Urothelium cell line (cell line): ENCODE measurements around the gene DNAJC5.
"Not testable (repeated sequence)": the region's sequence is repeated elsewhere in the genome, so short reads cannot be mapped to it uniquely, and the experiment has no call there.

ENCODE experiments used
- DNase-seq: peaks from one replicate; pipeline ENCODE4 v3.0.0; 2011; ENCODE audit warnings: low spot score, mixed read lengths
- FAIRE-seq: peaks from 2 replicates; lab custom pipeline; 2011; peaks lifted over from hg19 to GRCh38; lab: Jason Lieb, UNC

The DNAJC5 gene

DNA sequence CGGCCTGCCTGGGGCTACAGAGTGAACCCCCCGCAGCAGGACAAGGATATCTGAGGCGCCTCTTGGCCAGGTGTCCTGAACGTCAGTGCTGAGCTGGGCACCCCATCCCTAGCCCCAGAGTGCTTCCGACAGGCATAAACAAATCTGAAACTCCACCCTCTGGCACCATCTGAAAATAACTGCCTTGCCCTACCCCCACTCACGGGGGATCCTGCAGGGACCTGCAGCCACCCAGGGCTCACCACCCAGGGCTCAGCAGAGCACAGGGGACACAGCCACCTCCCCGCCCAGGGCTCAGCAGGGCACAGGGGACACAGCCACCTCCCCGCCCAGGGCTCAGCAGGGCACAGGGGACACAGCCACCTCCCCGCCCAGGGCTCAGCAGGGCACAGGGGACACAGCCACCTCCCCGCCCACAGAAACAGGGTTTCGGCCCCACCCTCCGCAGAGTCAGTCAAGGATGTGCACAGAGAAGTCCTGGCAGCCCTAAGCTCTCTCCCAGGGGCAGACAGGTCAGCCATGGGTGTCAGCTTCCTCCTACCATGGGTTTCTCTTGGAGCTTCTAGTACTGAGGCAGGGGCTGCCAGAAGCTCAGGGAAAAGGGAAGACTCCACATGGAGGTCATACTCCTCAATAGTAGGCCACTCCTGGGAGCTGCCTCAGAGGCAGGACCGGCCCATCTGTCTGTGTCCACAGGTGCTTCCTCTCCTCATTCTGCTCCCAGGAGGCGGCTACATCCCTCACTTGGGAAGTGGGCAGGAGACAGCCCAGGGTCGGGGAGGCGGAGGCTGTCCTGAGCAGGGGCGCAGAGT, 56.7 kb downstream of the DNAJC5 start:
- no peak for DNase-seq
- FAIRE-seq = no peak

- DNase-seq (no peak), FAIRE-seq (no peak)
Measured at GRCh38 chr20:63952210-63952535, 57.2 kb downstream of the DNAJC5 start.

GRCh38 chr20:63952769-63953168, 57.8 kb downstream of the DNAJC5 start:
- FAIRE-seq (no peak), DNase-seq (no peak)

DNA sequence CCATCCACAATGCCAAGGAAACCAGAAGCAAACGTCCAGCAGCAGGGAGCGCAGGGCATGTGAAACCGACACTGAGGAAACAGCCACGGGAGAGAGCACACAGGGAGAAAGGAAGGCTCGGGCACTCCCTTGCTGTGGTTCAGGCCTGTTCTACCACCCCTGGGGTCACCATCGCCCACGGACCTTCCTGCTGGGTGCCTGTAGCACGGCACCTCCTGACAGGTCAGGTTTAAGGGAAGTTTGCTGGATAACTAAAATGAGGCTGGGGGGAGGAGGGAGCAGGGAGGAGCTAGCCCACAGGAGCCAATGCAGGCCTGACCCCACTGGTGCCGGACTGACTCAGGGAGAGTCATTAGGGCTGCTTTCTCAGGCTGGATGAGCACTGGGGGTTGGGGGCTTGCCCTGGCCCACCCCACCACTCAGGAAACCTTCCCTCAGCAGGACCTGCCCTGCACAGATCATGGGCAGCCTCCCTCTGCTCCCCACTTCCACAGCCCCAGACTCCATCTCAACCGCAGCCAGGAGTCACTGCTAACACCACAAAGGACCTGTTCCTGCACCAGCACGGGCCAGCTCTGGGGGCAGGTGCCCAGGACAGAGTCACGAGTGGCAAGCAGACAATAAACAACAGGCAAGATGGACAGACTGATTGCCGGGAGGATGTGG, 59.0 kb downstream of the DNAJC5 start:
- DNase-seq (no peak), FAIRE-seq (no peak)

DNA sequence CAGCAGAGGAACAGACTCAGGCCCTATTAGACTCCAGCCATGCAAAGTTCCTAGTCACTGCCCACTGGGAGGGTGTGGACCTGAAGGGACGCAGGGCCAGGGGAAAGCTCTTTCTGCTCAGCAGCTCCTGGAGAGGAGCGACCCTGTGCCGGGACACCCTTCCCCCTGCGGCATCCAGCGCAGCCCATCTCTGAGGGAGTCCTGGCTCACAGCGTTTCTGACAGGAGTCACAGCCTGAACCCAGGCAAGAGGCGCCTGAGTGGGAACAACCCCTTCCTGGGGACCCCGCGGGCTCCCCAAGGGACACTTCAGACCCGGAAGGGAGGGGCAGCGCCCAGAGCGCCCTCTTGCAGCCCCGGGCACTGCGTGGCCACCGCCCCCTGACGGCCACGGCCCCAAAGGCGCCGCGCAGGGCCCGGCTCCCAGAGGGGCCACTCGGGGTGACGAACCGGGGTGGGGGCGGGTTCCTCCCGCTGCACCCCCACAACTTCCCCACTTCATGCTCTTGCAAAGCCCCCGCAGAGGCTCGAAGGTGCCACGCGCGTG, 60.4 kb downstream of the DNAJC5 start:
- no peak for FAIRE-seq
- DNase-seq = peak; percentile 49

DNA sequence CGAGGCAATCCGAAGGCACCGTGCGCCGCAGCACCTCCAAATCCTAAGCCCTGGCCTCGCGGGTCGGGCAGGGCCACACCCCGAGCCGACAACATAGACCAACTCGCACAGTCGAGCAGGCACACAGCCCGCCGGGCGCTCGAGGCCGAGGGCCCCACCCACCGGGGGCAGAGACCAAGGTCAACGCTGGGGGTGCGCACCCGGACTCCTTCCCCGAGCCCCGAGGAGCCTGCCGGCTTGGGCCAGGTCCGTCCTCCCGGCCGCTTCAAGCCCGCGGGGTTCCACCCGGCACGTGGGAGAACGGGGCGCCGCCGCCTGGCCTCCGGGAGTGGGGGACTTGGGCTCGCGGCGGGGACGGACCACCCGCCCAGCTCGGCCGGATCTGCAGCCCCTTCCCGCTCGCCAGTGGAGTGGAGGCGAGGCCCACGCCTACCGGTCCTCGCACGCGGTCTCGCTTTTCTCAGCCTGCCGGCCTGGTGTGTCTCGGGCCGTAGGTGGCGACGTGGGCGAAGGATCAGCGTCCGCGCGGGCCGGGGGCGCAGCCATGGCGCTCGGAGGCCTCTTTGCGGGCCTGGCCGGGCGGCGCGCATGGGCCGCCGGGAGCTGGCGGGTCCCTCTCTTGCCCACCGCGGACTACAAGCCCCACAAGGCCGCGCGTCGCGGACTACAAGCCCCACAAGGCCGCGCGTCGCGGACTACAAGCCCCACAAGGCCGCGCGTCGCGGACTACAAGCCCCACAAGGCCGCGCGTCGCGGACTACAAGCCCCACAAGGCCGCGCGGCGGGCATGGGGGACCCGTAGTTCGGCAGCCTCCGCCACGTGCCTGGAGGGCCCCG, 61.1 kb downstream of the DNAJC5 start, which contains the start of gene UCKL1:
TSS of gene UCKL1 (minus strand) at position 590 of the 837 bp plus-strand sequence. CDS start at position 546, 44 bp downstream.
- peak; percentile 90 for DNase-seq
- FAIRE-seq = no peak

DNA sequence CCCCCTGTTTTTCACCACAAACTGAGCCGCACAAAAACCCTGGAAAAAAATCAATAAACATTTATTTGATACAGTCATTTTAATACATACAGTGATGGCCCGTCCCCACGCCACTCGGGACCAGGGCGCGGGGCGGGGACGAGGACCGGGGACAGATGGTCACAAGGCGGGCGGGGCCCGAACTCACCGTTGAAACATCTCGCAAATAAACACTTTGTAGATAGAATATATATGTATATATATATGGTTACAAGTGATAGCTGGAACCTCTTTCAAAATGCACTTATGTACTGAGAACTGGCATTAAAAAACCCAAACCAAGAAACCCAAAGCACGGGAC, 61.7 kb downstream of the DNAJC5 start:
- no peak for DNase-seq
- no peak for FAIRE-seq

DNA sequence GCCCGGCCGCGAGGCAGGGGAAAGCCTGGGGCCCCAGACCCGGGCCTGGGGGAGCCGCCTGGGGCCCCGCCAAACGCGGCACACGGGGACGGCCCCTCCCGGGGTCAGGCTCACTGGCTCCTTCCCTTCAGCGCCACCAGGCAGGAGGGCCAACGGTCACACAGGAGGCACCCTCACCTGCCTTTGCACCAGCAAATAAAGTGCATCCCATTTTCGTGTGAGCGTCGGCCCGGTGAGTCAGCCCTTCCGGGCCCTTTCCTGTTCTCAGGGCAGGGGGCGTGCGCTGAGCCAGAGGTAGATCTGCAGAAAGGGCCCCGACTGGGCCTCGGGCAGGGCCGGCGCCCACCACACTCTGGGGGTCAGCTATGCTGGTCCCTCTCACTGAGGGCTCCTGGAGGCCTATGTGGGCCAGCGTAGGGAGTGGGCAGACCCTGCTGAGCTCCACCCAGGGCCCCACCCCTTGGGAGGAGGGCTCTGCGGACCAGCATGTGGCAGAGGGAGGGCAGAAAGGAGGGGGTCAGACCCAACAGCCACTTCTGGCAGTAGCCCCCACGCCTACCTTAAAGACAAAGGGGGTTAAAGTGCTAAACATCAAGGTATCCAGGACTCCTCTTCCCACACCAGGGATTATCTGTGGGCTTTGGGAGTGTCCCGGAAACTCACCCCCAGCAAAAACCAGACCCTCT, 62.2 kb downstream of the DNAJC5 start:
- FAIRE-seq = no peak
- peak; percentile 79 for DNase-seq

DNA sequence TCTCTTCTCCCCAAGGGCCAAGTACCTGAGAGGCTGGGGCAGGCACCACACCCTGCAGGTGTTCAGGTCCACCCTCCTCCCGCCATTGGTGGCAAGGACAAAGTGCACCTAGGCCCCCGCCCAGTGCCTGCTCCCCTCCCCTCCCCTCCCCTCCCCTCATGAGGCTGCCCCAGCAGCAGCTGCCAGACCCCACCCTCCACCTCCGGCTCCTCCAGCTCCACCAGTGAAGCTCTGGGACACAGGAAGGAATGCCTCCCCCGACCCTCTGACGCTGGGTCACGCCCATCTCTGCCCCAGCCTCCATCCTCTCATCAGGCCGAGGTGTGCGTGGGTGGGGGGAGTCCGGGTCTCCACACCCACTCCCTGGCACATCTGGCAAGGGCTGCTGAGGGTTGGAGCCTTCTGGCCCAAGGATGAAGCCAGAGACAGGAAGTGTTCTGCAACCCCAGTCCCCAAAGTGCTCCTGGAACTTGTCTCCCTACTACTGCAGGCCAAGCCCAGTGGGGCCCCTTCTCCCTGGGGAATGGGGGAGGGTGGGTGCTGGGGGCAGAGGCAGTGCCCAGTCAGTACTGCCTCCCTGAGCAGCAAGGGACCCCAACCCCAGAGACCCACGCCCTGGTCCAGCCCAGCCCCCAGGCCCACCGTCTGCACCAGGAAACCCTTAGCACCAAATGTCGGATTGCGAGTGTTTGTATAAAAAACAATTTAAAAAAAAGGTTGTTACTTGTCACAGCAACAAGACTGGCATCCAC, 62.9 kb downstream of the DNAJC5 start:
- peak; percentile 25 for DNase-seq
- no peak for FAIRE-seq

DNA sequence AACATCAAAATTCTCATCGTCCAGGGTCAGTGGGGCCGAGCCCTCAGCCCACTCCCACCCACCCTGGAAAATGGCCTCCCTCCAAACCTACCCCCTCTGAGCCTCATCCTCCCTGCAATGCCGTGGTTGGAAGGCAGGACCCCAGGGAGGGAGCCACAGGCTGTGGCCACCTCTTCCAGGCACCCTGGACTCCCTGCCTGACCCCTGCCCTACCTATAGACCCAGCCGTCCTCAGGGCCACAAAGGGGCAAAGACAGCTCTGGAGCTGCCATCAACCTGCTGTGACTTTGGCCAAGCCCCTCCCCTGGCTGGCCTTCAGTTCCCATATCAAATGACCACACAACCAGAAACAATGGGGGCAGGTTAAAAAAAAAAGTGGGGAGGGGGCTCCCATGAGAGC, 63.5 kb downstream of the DNAJC5 start:
- no peak for FAIRE-seq

GRCh38 chr20:63958964-63959698, 64.2 kb downstream of the DNAJC5 start:
- FAIRE-seq (no peak), DNase-seq (no peak)

More for the DNA sequence above, 63.5 kb downstream of the DNAJC5 start:
- no peak for DNase-seq

DNA sequence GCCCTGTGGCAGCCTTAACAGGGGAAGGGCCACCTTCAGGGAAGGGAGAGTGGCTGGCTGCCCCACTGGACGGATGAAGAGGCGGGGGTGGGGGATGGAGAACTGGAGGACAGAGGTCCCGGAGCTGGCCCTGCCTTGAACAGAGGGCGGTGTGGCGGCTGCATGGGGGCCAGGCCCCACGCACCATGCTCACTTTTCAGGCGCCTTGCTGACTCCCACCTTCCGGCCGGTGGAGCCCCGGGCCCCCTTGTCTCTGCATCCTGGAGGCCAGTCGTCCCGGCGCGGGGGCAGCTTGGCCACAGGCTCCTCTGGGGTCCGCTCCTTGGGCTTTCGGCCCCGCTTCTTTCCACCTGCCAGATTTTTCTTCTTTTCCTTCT, 64.8 kb downstream of the DNAJC5 start:
- FAIRE-seq = no peak
- no peak for DNase-seq

DNA sequence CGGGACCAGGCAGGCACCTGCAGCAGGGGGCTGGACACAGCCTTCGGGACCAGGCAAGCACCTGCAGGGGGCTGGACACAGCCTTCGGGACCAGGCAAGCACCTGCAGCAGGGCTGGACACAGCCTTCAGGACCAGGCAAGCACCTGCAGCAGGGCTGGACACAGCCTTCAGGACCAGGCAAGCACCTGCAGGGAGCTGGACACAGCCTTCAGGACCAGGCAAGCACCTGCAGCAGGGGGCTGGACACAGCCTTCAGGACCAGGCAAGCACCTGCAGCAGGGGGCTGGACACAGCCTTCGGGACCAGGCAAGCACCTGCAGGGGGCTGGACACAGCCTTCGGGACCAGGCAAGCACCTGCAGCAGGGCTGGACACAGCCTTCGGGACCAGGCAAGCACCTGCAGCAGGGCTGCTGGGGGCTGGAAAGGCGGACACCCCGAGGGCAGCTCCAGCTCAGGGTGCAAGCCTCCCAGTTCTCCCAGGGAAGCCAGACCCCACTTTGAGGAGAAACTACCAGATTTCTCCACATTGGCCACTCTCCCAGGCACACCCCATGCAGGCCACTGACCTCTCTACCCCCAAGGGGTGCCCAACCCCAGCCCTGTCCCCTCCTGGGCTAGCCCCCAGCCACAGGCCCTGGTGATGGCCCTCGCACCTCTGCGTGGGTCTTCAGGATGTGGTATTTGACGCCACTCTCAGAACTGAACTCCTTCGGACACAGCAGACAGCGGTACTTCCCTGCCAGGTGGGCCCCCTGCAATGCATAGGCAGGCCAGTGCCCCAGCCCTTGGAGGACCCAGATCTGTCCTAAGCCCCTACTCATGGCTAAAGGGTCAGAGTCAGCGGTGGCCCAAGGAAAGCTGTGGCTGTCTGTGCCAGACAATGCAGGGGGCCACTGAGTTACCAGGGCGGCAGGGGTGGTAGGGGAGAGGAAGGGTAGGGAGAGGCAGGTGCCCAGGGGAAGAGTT, 66.0 kb downstream of the DNAJC5 start:
- not testable (repeated sequence) for DNase-seq, FAIRE-seq

- FAIRE-seq = no peak
Measured at GRCh38 chr20:63961664-63962425, 66.9 kb downstream of the DNAJC5 start.

DNA sequence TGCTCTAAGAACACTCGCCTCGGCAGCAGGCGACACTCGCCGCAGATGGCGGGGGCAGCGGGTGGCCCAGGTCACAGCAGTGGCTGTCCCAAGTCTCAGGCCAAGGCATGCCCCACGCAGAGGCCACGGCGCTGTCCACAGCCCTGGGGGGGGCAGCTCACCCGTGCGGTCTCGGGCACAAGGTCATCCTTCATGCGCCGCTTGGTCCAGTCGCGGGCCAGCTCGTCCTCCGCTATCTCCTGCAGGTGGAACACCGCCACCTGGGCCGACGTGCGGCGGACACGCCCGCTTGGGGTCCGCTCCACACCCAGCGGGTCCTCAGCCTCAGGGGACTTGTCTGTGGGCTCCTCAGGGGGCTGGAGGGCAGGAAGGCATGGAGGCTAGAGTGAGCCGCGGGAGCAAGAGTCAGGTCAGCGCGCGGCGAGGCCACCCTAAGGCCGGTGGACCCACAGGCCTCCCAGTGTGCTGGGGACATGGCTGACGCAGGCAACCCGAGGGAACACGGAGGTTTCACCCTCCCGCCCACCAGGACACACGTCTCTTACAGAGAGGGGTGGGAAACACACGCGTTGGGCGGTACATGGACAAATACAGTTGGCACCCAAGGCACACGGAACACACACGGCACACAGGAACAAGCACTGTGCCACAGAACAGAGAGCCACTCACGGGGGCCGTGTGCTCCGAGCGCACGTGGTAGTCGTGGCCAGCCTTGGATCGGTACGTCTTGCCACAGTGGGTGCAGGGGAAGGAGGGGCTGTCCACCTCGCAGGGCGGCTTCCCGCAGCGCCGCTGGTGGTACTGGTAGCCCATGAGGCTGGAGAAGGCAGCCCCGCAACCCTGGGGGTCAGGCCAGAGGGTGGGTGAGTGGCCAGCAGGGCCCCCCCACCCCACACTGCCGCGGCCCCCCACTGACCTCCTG, 67.8 kb downstream of the DNAJC5 start:
- no peak for FAIRE-seq
- no peak for DNase-seq

More at GRCh38 chr20:63961664-63962425, 66.9 kb downstream of the DNAJC5 start:
- DNase-seq = no peak

GRCh38 chr20:63963348-63963741, 68.4 kb downstream of the DNAJC5 start:
- FAIRE-seq (no peak), DNase-seq (no peak)
